WI38 (cell line): Measurements from ENCODE around the gene NKD1.

Experiments
- H3K4me3 ChIP-seq: 2 replicates; pipeline ENCODE4 v1.5.1; 2011; ENCODE audit warnings: low read depth, mild to moderate bottlenecking, control low read depth, low read length
- TF ChIP-seq, protein P1 (sequence below): IDR thresholded peaks from 2 replicates; pipeline ENCODE4 v1.5.1; 2012; ENCODE audit warnings: low read depth, mild to moderate bottlenecking, control low read depth, low read length

NKD1 gene

DNA sequence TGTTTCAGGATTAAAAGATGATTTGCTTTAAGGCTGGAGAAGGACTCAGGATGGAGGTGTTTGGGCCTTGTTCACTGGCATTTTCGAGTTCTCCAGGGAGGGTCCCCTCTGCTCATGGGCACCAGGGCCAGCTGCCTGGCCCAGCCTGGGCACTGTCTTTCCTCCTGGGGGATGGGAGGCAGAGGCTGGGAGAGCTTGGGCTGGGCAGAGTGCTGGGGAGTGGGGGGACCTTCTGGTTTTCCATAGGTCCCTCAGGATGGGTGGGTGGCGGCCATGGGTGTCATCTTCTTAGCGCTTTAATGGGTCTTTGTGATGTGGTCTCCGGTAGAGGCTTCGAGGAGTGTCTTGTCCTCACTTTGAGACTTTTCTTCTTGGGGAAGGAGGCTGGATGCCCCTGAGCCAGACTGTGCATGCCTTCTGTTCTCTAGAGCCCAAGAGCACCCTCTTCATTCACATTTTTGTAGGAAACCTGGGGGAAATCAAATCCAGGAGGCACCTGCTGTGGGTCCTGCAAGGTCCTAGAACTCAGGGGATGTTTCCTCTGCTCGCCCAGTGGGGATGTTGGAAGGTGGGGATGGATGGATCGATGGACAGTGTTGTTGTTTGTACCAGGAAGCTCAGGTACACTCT is 5.7 kb downstream of the NKD1 start:
- no peak overlapping the region for H3K4me3 ChIP-seq
- TF ChIP-seq, protein P1, sequence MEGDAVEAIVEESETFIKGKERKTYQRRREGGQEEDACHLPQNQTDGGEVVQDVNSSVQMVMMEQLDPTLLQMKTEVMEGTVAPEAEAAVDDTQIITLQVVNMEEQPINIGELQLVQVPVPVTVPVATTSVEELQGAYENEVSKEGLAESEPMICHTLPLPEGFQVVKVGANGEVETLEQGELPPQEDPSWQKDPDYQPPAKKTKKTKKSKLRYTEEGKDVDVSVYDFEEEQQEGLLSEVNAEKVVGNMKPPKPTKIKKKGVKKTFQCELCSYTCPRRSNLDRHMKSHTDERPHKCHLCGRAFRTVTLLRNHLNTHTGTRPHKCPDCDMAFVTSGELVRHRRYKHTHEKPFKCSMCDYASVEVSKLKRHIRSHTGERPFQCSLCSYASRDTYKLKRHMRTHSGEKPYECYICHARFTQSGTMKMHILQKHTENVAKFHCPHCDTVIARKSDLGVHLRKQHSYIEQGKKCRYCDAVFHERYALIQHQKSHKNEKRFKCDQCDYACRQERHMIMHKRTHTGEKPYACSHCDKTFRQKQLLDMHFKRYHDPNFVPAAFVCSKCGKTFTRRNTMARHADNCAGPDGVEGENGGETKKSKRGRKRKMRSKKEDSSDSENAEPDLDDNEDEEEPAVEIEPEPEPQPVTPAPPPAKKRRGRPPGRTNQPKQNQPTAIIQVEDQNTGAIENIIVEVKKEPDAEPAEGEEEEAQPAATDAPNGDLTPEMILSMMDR: no peak

DNA sequence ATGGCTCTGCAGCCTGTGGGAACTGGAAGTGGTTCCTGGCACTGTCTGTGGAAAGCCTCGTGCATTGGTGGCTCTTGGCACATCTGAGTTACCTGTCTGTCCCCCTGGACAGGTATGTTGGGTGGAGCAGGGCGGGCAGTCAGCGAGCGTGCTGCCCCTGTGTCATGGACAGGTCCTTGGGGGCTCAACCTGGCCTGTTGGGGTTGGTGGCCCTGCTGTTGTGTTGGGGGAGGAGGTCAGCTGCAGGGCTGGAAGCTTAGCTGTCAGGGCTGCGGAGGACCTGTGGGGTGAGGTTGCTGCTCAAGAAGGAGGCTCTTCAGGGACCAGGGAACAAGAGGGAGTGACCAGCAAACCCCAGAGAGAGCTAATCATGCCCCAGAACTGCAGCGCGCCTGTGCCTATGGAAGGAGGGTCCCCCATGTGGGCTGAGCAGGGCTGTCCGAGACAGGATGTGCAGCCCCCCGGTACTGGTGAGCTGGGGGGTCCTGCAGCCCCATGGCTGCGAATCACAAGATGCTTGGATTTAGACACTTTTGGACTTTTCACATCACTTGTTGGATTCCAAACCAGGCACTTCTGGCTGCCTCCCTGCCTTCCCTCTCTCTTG is 7.2 kb downstream of the NKD1 start:
- TF ChIP-seq, protein P1: no peak
- H3K4me3 ChIP-seq: no peak overlapping the region

DNA sequence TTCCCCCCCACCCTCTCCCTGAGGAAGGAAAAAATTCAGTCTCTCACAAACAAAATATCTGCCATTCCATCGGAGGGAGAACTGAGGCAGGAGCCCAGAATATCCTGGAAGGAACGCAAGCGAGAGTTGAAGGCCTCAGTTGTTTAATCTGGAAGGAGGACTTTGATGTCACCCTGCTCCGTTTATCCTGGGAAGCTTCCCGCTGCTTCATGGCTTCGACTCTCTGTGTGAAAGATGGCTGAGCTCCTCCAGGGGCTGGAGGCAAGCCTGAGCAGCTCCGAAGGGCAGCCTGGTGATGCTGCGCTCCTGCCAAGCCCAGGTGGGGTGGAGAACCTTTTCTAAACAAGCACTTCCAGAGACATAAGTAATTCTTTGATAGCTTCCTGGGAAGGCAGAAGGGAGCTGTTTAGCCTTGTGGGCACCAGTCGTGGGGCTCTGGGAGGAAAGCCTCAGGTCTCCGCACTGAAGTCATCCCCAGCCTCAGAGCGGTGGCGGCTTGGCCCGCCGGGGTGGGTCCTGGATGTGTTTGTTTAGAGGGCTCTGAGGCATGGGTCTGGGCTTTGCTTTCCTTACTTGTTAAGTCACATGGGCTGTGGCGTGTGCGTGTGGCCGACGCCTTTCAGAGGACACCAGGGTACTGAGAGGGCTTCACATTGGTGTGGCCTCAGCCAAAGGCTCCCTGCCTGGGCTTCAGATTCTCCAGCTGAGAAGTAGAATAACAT is 7.9 kb downstream of the NKD1 start:
- no peak overlapping the region for H3K4me3 ChIP-seq
- TF ChIP-seq, protein P1: no peak

DNA sequence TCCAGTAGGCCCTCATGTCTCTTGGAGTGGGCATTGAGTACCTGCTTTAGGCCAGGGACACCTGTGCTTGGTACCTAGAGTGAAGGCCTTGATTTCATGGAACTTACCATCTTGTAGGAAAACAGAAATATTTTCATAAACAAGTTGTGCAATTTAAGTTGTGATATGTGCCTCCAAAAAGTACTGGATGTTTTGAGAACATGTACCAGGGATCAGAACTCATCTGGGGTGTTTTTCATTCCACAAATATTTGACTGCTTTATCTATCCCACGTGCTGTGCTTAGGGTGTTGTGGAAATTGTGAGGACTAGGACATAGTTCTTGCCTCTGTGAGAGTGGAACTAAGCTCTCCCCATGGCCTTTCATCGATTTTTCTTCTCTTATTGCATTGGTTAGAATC is 8.8 kb downstream of the NKD1 start:
- TF ChIP-seq, protein P1: no peak
- H3K4me3 ChIP-seq: no peak overlapping the region

DNA sequence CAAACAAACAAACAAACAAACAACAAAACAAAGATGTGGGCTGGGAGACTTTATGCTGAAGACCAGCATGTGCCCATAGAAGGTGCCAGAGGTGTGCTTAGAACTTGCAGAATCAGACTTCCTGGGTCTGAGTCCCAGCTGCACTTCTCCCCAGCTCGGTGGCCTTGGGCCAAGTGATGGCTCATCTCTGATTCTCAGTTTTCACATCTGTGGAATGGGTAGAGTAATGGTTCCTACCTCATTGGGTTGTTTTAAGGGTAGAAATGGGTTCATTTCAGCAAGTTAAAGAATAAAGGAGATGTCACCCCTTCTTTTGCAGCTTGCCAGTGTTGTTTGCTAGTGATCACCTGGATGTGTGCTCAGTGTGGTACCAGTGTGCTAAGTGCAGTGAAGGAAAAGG is 10.7 kb downstream of the NKD1 start:
- TF ChIP-seq, protein P1: no peak

DNA sequence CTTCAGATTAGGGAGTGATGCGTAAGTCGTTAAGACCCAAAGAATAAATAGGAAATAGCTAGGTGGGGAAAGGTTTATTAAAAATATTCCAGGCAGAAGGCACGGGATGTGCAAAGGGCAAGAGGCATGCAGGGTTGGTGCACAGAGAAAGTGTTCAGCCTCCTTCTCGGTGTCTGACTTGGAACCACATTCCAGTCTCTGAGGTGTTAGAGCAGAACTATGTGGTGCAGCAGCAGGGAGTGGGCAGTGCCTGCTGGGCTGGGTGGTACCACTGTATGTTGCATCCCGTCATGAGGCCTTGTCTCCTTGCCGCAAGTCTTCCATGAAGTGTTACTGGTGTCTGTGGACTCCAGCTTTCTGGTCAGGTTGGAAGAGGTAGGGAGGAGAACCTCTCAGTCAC is 11.1 kb downstream of the NKD1 start:
- TF ChIP-seq, protein P1: no peak
- no peak overlapping the region for H3K4me3 ChIP-seq

More for the DNA sequence above, 10.7 kb downstream of the NKD1 start:
- no peak overlapping the region for H3K4me3 ChIP-seq

DNA sequence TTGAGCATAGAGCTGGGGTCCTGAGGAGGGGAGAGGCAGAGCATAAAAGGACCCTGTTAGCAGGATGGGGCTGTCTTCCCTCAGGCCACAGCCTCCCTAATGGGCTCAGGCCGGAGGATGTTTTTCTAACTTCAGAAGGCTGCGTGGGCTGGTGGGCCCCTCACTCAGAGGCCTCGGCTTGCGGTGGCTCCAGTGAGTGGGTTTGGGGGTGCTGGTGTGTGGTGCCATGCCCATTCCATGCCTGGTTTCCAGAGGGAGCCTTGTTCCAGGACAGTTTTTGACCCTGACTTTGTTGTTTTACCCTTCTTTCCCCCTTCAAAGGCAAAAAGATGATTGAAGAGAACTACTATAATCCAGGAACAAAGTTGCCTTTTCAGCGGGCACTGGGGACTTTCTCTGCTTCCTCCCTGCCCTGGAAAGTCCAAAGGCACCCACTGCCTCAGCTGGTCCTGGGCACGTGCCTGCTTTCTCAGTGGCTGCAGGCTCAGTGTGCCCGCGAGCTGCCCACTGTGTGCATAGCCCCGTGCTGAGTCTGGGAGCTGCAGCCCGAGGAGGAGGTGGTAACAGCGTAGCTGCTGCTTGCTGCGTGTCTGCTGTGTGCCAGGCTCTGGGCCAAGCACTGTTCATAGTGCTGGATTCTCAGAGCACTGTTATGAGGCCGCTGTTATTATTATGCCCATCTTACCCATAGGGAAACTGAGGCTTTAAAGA is 11.8 kb downstream of the NKD1 start:
- TF ChIP-seq, protein P1: no peak

More for the DNA sequence above, 11.8 kb downstream of the NKD1 start:
- H3K4me3 ChIP-seq: no peak overlapping the region
